B cell (primary cell): Measurements from ENCODE around the gene PCDH15. TPM values are rescaled to one million over a fixed set of nuclear protein-coding genes. Genes with fewer than 3 reads are reported as not detected.

ENCODE experiments used
- ATAC-seq: fragments of 200-7000 bp; cut with Tn5 transposase; one replicate; pipeline ENCODE4 v1.10.0; 2021; ENCODE audit warnings: low read depth, mild to moderate bottlenecking, moderate number of reproducible peaks, moderate library complexity
- CTCF ChIA-PET: fragments of 350-600 bp; sonication (Branson Sonifier 250); formaldehyde crosslinking; loops from one replicate; lab custom pipeline; 2021; ENCODE audit warnings: antibody characterized with exemption, inconsistent platforms; lab: Charles Lee
- POLR2A ChIA-PET: fragments of 350-600 bp; sonication (Branson Sonifier 250); formaldehyde crosslinking; loops from one replicate; lab custom pipeline; 2021; ENCODE audit warnings: antibody characterized with exemption; lab: Charles Lee
- DNase-seq: peaks from one replicate; pipeline ENCODE4 v3.0.0; 2013
- H2AFZ ChIP-seq: 2 replicates; pipeline ENCODE4 v1.6.1; 2012; ENCODE audit warnings: mild to moderate bottlenecking, low read depth, low read length; ENCODE audit not compliant: insufficient read depth, poor library complexity, severe bottlenecking
- H3K27ac ChIP-seq, 2 donors: 1 replicate in 1 of 2; 2 replicates in 1 of 2; pipeline ENCODE4 v1.5.1; 2012 to 2013; ENCODE audit warnings: low read length in 2 of 2, mild to moderate bottlenecking in 2 of 2, moderate library complexity in 1 of 2
- H3K27me3 ChIP-seq, 4 experiments: fragments of 200-600 bp in 1 of 4; sonication (generic) in 1 of 4; replicated peaks in 1 of 4; 1 replicate in 2 of 4; 2 replicates in 2 of 4; pipeline versions ENCODE4 v1.6.1 to v1.7.0; 2013 to 2016; ENCODE audit warnings: low read length in 3 of 4, mild to moderate bottlenecking in 2 of 4, mixed read lengths in 1 of 4, moderate library complexity in 1 of 4; ENCODE audit not compliant: insufficient read depth in 4 of 4, control insufficient read depth in 3 of 4; ENCODE audit errors: control extremely low read depth in 1 of 4
- H3K36me3 ChIP-seq, 2 experiments: replicated peaks in 1 of 2; 1 replicate in 1 of 2; 2 replicates in 1 of 2; pipeline versions ENCODE4 v1.6.1 to v1.7.1; 2013; ENCODE audit warnings: low read length in 1 of 2; ENCODE audit not compliant: insufficient read depth in 2 of 2, control insufficient read depth in 1 of 2; ENCODE audit errors: control extremely low read depth in 1 of 2, extremely low read depth in 1 of 2
- H3K4me1 ChIP-seq, 2 donors: fragments of 200-600 bp in 1 of 2; sonication (generic) in 1 of 2; 1 replicate in 1 of 2; 2 replicates in 1 of 2; pipeline versions ENCODE4 v1.5.1 to v1.6.1; 2013 to 2017; ENCODE audit warnings: low read length in 2 of 2; ENCODE audit not compliant: control insufficient read depth in 2 of 2, insufficient read depth in 2 of 2
- H3K4me2 ChIP-seq: replicated peaks from 2 replicates; pipeline ENCODE3; 2012; ENCODE audit warnings: mild to moderate bottlenecking, low read depth, low read length; ENCODE audit not compliant: poor library complexity, severe bottlenecking
- H3K4me3 ChIP-seq, 5 experiments: fragments of 200-600 bp in 1 of 5; sonication (generic) in 1 of 5; 1 replicate in 3 of 5; 2 replicates in 2 of 5; pipeline versions ENCODE4 v1.5.1 to v1.7.0; 2011 to 2016; ENCODE audit warnings: low read length in 4 of 5, mild to moderate bottlenecking in 4 of 5, low read depth in 2 of 5, control low read depth in 1 of 5, moderate library complexity in 1 of 5; ENCODE audit not compliant: insufficient read depth in 1 of 5; ENCODE audit errors: control extremely low read depth in 1 of 5, extremely low read depth in 1 of 5
- H3K79me2 ChIP-seq: fragments of 200-600 bp; sonication (generic); one replicate; pipeline ENCODE4 v1.6.0; 2016; ENCODE audit warnings: low read length; ENCODE audit not compliant: control insufficient read depth, insufficient read depth
- H3K9ac ChIP-seq: fragments of 200-600 bp; sonication (generic); 2 replicates; pipeline ENCODE4 v1.6.1; 2017; ENCODE audit warnings: mild to moderate bottlenecking, low read length, moderate library complexity
- H3K9me3 ChIP-seq, 3 donors: one replicate each; pipeline versions ENCODE4 v1.6.1 to v1.7.1; 2013; ENCODE audit warnings: low read length in 2 of 3; ENCODE audit not compliant: control insufficient read depth in 2 of 3, insufficient read depth in 1 of 3; ENCODE audit errors: control extremely low read depth in 1 of 3
- H4K20me1 ChIP-seq: 2 replicates; pipeline ENCODE4 v1.6.0; 2012; ENCODE audit warnings: mild to moderate bottlenecking, low read length; ENCODE audit not compliant: insufficient read depth, control insufficient read depth, poor library complexity, severe bottlenecking
- H3K27ac Mint-ChIP-seq: one replicate; pipeline ENCODE4 v1.8.0; 2021; ENCODE audit warnings: mixed read lengths
- H3K27me3 Mint-ChIP-seq: one replicate; pipeline ENCODE4 v1.8.0; 2021; ENCODE audit warnings: mixed read lengths
- H3K4me1 Mint-ChIP-seq: one replicate; pipeline ENCODE4 v1.8.0; 2021; ENCODE audit warnings: mixed read lengths
- H3K4me3 Mint-ChIP-seq: one replicate; pipeline ENCODE4 v1.8.0; 2021; ENCODE audit warnings: mixed read lengths
- H3K9me3 Mint-ChIP-seq: one replicate; pipeline ENCODE4 v1.8.0; 2022; ENCODE audit warnings: mixed read lengths; ENCODE audit not compliant: insufficient read depth
- EZH2 ChIP-seq: IDR thresholded peaks from 2 replicates; pipeline ENCODE4 v1.6.1; 2012; ENCODE audit warnings: borderline replicate concordance, low read depth, mild to moderate bottlenecking, moderate library complexity, low read length; ENCODE audit not compliant: insufficient read depth, poor library complexity, severe bottlenecking
- WGBS: methylation state at CpG from one replicate; pipeline ENCODE4 v1.1.5; 2013; ENCODE audit warnings: missing lambda C conversion rate; ENCODE audit not compliant: insufficient coverage; 5-methylcytosine and 5-hydroxymethylcytosine counted together
- intact Hi-C: fragments of 100-400 bp; cut with micrococcal nuclease; formaldehyde crosslinking; loops from one replicate; pipeline ENCODE4 v1.10.0; 2022
- polyA plus RNA-seq: library from polyadenylated mRNA; depleted of rRNA; stranded (reverse); fragments of >200 nt; gene quantifications from 2 replicates; pipeline ENCODE4 v1.2.3, GENCODE V29; 2012
- total RNA-seq, 2 donors: library from RNA; stranded (reverse); fragments of 120-200 nt in 1 of 2; gene quantifications; 1 replicate in 1 of 2; 2 replicates in 1 of 2; pipeline versions ENCODE4 v1.2.3 to v1.2.4, GENCODE V29; 2013 to 2022
- TF ChIP-seq, protein P1 (sequence below): fragments of 200-600 bp; IDR thresholded peaks from one replicate; pipeline ENCODE4 v1.8.0; 2022; ENCODE audit warnings: antibody characterized with exemption, mild to moderate bottlenecking

Gene PCDH15
- total and polyA plus RNA-seq, 2 donors (not counting 1 experiment from before 2014, with no cell fraction given), result not detected

DNA sequence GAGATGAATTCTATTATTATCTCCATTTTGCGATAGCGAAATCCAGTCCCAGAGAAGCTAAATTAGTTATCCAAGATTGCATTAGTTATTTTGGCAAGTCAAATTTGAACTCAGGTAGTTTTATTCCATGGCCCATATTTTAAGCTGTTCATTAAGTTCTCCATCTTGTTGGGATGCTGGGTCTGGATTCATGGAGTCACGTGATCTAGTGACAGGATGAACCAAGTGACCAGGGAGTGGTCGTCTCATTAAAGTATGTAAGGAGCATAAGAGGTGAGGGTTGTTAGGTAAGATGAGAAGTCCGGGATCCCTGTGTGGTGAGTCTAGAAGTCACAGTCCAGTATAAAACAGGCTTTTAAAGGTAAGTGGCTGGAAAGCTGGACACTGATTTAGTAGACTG, 740.5 kb downstream of the PCDH15 start:
- Mint-ChIP-seq H3K27me3 (no peaks in the 10 kb centered on the region), H3K4me1 (no peaks in the 10 kb centered on the region), H3K27ac (no peak overlapping the region), H3K9me3 (peaks cover 4% of the 10 kb centered on the region), H3K4me3 (no peak overlapping the region)
- intact Hi-C loops, result no loop called here
- ATAC-seq (no peak), DNase-seq (no peak)
- TF ChIP-seq, protein P1, sequence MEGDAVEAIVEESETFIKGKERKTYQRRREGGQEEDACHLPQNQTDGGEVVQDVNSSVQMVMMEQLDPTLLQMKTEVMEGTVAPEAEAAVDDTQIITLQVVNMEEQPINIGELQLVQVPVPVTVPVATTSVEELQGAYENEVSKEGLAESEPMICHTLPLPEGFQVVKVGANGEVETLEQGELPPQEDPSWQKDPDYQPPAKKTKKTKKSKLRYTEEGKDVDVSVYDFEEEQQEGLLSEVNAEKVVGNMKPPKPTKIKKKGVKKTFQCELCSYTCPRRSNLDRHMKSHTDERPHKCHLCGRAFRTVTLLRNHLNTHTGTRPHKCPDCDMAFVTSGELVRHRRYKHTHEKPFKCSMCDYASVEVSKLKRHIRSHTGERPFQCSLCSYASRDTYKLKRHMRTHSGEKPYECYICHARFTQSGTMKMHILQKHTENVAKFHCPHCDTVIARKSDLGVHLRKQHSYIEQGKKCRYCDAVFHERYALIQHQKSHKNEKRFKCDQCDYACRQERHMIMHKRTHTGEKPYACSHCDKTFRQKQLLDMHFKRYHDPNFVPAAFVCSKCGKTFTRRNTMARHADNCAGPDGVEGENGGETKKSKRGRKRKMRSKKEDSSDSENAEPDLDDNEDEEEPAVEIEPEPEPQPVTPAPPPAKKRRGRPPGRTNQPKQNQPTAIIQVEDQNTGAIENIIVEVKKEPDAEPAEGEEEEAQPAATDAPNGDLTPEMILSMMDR, result no peak
- TF ChIP-seq EZH2, result no peak
- 94% methylated on average over 3 of the region's 5 CpGs for WGBS
- no peaks in the 10 kb centered on the region for H3K27me3 ChIP-seq
- H4K20me1 ChIP-seq, result no peaks in the 10 kb centered on the region
- H3K9ac ChIP-seq, result no peak overlapping the region
- CTCF ChIA-PET, result no interaction called here
- H3K9me3 ChIP-seq, result peaks cover 0 to 23% (median 0%) of the 10 kb centered on the region in 3 donors
- no peaks in the 10 kb centered on the region for H3K36me3 ChIP-seq
- no peak overlapping the region for H3K4me2 ChIP-seq
- no peak overlapping the region for H3K4me3 ChIP-seq
- POLR2A ChIA-PET, result no interaction called here
- no peaks in the 10 kb centered on the region for H3K4me1 ChIP-seq
- H3K27ac ChIP-seq, result no peak overlapping the region
- no peaks in the 10 kb centered on the region for H3K79me2 ChIP-seq
- no peak overlapping the region for H2AFZ ChIP-seq

DNA sequence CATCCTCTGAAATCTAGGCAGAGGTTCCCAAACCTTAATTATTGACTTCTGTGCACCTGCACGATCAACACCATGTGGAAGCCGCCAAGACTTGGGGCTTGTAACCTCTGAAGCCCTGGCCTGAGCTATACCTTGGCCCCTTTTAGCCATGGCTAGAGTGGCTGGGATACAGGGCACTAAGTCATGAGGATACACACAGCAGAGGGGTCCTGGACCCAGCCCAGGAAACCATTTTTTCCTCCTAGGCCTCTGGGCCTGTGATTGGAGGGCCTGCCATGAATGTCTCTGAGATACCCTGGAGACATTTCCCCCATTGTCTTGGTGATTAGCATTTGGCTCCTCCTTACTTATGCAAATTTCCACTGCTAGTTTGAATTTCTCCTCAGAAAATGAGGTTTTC, 743.7 kb downstream of the PCDH15 start:
- ChIA-PET CTCF (no interaction called here), POLR2A (no interaction called here)
- peaks cover 4% of the 10 kb centered on the region for H3K9me3 Mint-ChIP-seq

More for the DNA sequence above, 743.7 kb downstream of the PCDH15 start:
- no peak overlapping the region for H3K4me3 ChIP-seq
- no peak overlapping the region for H3K9ac ChIP-seq
- H3K27ac Mint-ChIP-seq, result no peak overlapping the region
- H3K27ac ChIP-seq, result no peak overlapping the region
- no peak overlapping the region for H3K4me3 Mint-ChIP-seq
- DNase-seq (no peak), ATAC-seq (no peak)
- H3K27me3 ChIP-seq, result no peaks in the 10 kb centered on the region
- H3K4me1 Mint-ChIP-seq, result no peaks in the 10 kb centered on the region
- no peaks in the 10 kb centered on the region for H3K36me3 ChIP-seq
- no peak overlapping the region for H3K4me2 ChIP-seq
- H4K20me1 ChIP-seq, result no peaks in the 10 kb centered on the region
- peaks cover 0 to 7% (median 0%) of the 10 kb centered on the region in 3 donors for H3K9me3 ChIP-seq
- intact Hi-C loops, result no loop called here
- no peaks in the 10 kb centered on the region for H3K27me3 Mint-ChIP-seq
- no peaks in the 10 kb centered on the region for H3K79me2 ChIP-seq
- WGBS, result 100% methylated on average over 2 of the region's 2 CpGs
- no peaks in the 10 kb centered on the region for H3K4me1 ChIP-seq
- no peak for TF ChIP-seq EZH2
- H2AFZ ChIP-seq, result no peak overlapping the region
